Large intestine (tissue), 3 donors: ENCODE data around the gene TTC7B. TPM values are rescaled to one million over a fixed set of nuclear protein-coding genes. Genes with fewer than 3 reads are reported as not detected.

ENCODE experiments used
- DNase-seq, 2 donors: peaks; one replicate each; pipeline versions ENCODE4 v3.0.0 to v3.0.0-alpha.2; 2013
- H3K27ac ChIP-seq: one replicate; pipeline ENCODE4 v1.5.1; 2013; ENCODE audit warnings: low read length
- H3K27me3 ChIP-seq: 2 replicates; pipeline ENCODE4 v1.6.1; 2013; ENCODE audit warnings: low read length; ENCODE audit not compliant: control insufficient read depth, insufficient read depth
- H3K36me3 ChIP-seq: 2 replicates; pipeline ENCODE4 v1.6.1; 2013; ENCODE audit warnings: low read length; ENCODE audit not compliant: control insufficient read depth, insufficient read depth
- H3K4me1 ChIP-seq: one replicate; pipeline ENCODE4 v1.6.1; 2013; ENCODE audit warnings: low read length; ENCODE audit not compliant: control insufficient read depth, insufficient read depth
- H3K4me3 ChIP-seq: one replicate; pipeline ENCODE4 v1.5.1; 2013; ENCODE audit warnings: low read length
- H3K9me3 ChIP-seq: one replicate; pipeline ENCODE4 v1.6.1; 2013; ENCODE audit warnings: mild to moderate bottlenecking, low read depth, low read length, moderate library complexity; ENCODE audit not compliant: control insufficient read depth
- WGBS: methylation state at CpG from one replicate; pipeline ENCODE4 v1.1.5; 2013; ENCODE audit warnings: low lambda C conversion rate; ENCODE audit not compliant: insufficient coverage; 5-methylcytosine and 5-hydroxymethylcytosine counted together
- polyA plus RNA-seq: library from polyadenylated mRNA; unstranded; fragments of 120-200 nt; gene quantifications from one replicate; pipeline ENCODE4 v1.2.1, GENCODE V29; 2013

Gene TTC7B
- polyA plus RNA-seq, 1 donor, result 12.2 TPM

- Histone ChIP-seq H3K27me3 (no peaks in the 10 kb centered on the region), H3K9me3 (no peaks in the 10 kb centered on the region), H3K4me3 (no peak overlapping the region), H3K36me3 (no peaks in the 10 kb centered on the region), H3K4me1 (no peaks in the 10 kb centered on the region), H3K27ac (no peak overlapping the region)
- 100% methylated on average over 1 of the region's 21 CpGs for WGBS
- DNase-seq, result no peak
Observed at GRCh38 chr14:90805662-90806540, 10.3 kb downstream of the TTC7B start.

- H3K27me3 ChIP-seq, result no peaks in the 10 kb centered on the region
- H3K4me3 ChIP-seq, result no peak overlapping the region
- no CpG with 5 or more reads among the region's 13 CpGs for WGBS
- no peaks in the 10 kb centered on the region for H3K4me1 ChIP-seq
- no peaks in the 10 kb centered on the region for H3K9me3 ChIP-seq
- no peaks in the 10 kb centered on the region for H3K36me3 ChIP-seq
- H3K27ac ChIP-seq, result no peak overlapping the region
- no peak for DNase-seq
Observed at GRCh38 chr14:90805084-90805391, 11.2 kb downstream of the TTC7B start.

GRCh38 chr14:90804292-90805083 lies 11.7 kb downstream of the TTC7B start:
- Histone ChIP-seq H3K27me3 (no peaks in the 10 kb centered on the region), H3K9me3 (no peaks in the 10 kb centered on the region), H3K27ac (no peak overlapping the region), H3K4me3 (no peak overlapping the region), H3K36me3 (no peaks in the 10 kb centered on the region), H3K4me1 (no peaks in the 10 kb centered on the region)
- no peak for DNase-seq
- WGBS, result 100% methylated on average over 2 of the region's 18 CpGs

- no peaks in the 10 kb centered on the region for H3K4me1 ChIP-seq
- no peaks in the 10 kb centered on the region for H3K27me3 ChIP-seq
- no peaks in the 10 kb centered on the region for H3K9me3 ChIP-seq
- no peak overlapping the region for H3K4me3 ChIP-seq
- WGBS, result no CpG with 5 or more reads among the region's 2 CpGs
- H3K36me3 ChIP-seq, result no peaks in the 10 kb centered on the region
- H3K27ac ChIP-seq, result no peak overlapping the region
- DNase-seq, result no peak
Observed at GRCh38 chr14:90803249-90803648, 13.0 kb downstream of the TTC7B start.

- Histone ChIP-seq H3K36me3 (no peaks in the 10 kb centered on the region), H3K9me3 (no peaks in the 10 kb centered on the region), H3K4me1 (no peaks in the 10 kb centered on the region), H3K4me3 (no peak overlapping the region), H3K27me3 (no peaks in the 10 kb centered on the region), H3K27ac (no peak overlapping the region)
- DNase-seq, result no peak
- WGBS, result no CpG with 5 or more reads among the region's 5 CpGs
Observed at GRCh38 chr14:90799420-90799819, 16.8 kb downstream of the TTC7B start.

GRCh38 chr14:90797919-90798318 lies 18.3 kb downstream of the TTC7B start:
- Histone ChIP-seq H3K27ac (no peak overlapping the region), H3K36me3 (no peaks in the 10 kb centered on the region), H3K4me3 (no peak overlapping the region), H3K4me1 (no peaks in the 10 kb centered on the region), H3K27me3 (no peaks in the 10 kb centered on the region), H3K9me3 (no peaks in the 10 kb centered on the region)
- DNase-seq, result no peak
- WGBS, result no CpG with 5 or more reads among the region's 13 CpGs

GRCh38 chr14:90797451-90797850 lies 18.8 kb downstream of the TTC7B start:
- Histone ChIP-seq H3K27ac (no peak overlapping the region), H3K36me3 (no peaks in the 10 kb centered on the region), H3K9me3 (no peaks in the 10 kb centered on the region), H3K27me3 (no peaks in the 10 kb centered on the region), H3K4me3 (no peak overlapping the region), H3K4me1 (no peaks in the 10 kb centered on the region)
- DNase-seq, result no peak
- WGBS, result no CpG with 5 or more reads among the region's 3 CpGs

- no peak for DNase-seq
- no peak overlapping the region for H3K27ac ChIP-seq
Observed at GRCh38 chr14:90796329-90796728, 19.9 kb downstream of the TTC7B start.

GRCh38 chr14:90795744-90796143 lies 20.5 kb downstream of the TTC7B start:
- DNase-seq, result no peak
- no peak overlapping the region for H3K4me3 ChIP-seq
- H3K27ac ChIP-seq, result no peak overlapping the region
- H3K4me1 ChIP-seq, result no peaks in the 10 kb centered on the region
- H3K36me3 ChIP-seq, result no peaks in the 10 kb centered on the region
- H3K27me3 ChIP-seq, result no peaks in the 10 kb centered on the region
- H3K9me3 ChIP-seq, result no peaks in the 10 kb centered on the region
- no CpG with 5 or more reads among the region's 8 CpGs for WGBS

More at GRCh38 chr14:90796329-90796728, 19.9 kb downstream of the TTC7B start:
- Histone ChIP-seq H3K27me3 (no peaks in the 10 kb centered on the region), H3K4me1 (no peaks in the 10 kb centered on the region), H3K9me3 (no peaks in the 10 kb centered on the region), H3K36me3 (no peaks in the 10 kb centered on the region), H3K4me3 (no peak overlapping the region)
- WGBS, result no CpG with 5 or more reads among the region's 2 CpGs

- no peaks in the 10 kb centered on the region for H3K27me3 ChIP-seq
- no peaks in the 10 kb centered on the region for H3K36me3 ChIP-seq
- no peak overlapping the region for H3K27ac ChIP-seq
- WGBS, result no CpG with 5 or more reads among the region's 12 CpGs
- H3K9me3 ChIP-seq, result no peaks in the 10 kb centered on the region
- H3K4me3 ChIP-seq, result no peak overlapping the region
- H3K4me1 ChIP-seq, result no peaks in the 10 kb centered on the region
- no peak for DNase-seq
Observed at GRCh38 chr14:90791486-90791885, 24.7 kb downstream of the TTC7B start.
